C4-2B (cell line): Measurements from ENCODE around the gene DEF6.

Source experiments
- CTCF ChIP-seq: fragments of 450-650 bp; conservative IDR thresholded peaks from 2 replicates; pipeline ENCODE4 v1.5.1; 2017; ENCODE audit warnings: mild to moderate bottlenecking
- ZFX ChIP-seq: fragments of 450-650 bp; IDR thresholded peaks from 2 replicates; pipeline ENCODE4 v1.6.1; 2017

DNA sequence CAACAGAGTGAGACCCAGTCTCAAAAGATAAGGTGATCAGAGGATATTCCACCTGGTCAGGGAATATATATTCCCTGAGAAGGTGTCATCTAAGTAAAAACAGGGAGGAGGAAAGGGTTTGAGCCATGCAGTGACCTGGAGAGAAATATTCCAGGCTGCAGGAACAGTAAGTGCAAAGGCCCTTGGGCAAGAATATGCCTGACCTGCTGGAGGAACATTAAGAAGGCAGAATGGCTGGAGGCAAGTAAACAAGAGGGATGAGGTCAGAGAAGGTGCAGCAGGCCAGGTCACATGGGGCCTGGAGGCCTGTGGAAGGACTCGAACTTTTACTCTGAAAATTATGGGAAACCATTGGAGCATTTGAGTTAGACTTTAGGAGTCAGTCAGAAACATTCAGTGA is 6.7 kb downstream of the DEF6 start:
- TF ChIP-seq CTCF (no peak), ZFX (no peak)
